ENCODE results near the gene RAB18. TPM values are rescaled to one million over a fixed set of nuclear protein-coding genes. Genes with fewer than 3 reads are reported as not detected.
"Not testable (repeated sequence)": the region's sequence is repeated elsewhere in the genome, so short reads cannot be mapped to it uniquely, and the experiment has no call there.

The RAB18 gene
- total RNA-seq = 99.3 TPM

- peak; percentile 98 for DNase-seq (ENCODE audit: low spot score)
Measured at GRCh38 chr10:27504007-27504807, at the start of gene RAB18. Gene RAB18, plus strand, starts transcription at chr10:27504304. Its CDS starts 66 bp downstream, at chr10:27504370.

- no peak for DNase-seq (ENCODE audit: low spot score)
Measured at GRCh38 chr10:27454837-27455236, 49.3 kb upstream of the RAB18 start.

DNA sequence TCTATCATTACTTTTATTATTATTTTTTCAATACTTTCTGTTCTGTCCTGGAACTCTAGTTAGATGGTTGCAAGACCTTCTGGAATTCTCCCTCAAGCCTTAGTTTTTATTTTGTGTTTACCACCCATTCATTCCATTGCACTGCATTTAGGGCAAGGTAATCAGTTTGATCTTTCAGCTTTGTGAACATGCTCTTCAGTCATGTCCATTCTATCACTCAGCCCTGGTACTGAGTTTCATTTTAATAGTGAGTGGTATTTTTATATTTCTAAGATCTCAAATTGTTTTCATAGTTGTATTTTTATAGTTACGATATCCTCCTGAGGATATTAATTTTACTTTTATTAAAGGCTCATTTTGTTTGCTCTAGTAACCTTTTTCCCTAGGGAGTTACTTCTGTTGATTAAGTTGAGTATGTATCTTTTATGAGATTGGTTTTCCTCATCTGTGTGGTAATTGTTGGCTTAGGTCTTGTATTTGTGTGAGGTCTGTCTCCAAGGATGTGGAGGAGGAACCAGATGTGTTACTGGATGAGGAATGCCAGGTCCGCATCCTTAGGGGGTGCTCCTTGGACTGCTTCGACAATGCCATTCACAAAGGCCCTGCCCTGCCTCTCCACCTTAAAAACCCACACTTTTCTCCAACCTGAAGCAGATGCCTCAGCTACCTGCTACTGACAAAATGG lies 46.7 kb upstream of the RAB18 start:
- DNase-seq (ENCODE audit: low spot score) = no peak

DNA sequence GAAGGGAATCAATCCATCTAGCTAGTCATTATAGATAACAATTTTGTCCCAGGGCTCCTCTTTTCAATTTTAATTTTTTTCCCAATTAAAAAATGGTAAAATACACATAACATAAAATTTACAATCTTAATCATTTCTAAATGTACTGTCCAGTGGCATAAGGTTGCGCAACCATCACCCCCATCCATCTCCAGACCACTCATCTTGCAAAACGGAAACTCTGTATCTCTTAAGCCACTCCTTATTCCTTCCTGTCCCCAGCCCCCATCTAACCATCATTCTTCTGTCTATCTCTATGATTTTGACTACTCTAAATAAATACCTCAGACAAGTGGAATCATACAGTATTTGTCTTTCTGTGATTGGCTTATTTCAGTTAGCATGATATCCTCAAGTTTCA lies 46.1 kb upstream of the RAB18 start:
- no peak for DNase-seq (ENCODE audit: low spot score)

DNA sequence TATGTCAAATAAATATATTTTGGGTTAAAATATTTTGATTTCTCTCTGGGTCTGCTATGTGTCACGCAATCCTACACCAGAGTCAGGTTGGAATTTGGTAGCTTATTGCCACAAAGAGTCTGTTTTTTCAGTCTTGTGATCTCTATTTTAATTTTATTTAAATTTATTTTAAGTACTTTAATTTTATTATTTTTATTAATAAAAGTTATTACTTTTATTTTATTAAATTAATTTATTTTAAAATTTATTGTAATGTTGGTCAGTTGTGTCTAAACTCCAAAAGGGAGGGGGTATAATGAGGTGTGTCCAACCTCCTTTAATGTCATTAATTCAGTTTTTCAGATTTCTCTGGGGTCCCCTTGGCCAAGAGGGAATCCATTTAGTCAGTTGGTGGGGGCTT lies 42.8 kb upstream of the RAB18 start:
- no peak for DNase-seq (ENCODE audit: low spot score)

- DNase-seq (ENCODE audit: low spot score) = no peak
Measured at GRCh38 chr10:27463961-27464360, 40.1 kb upstream of the RAB18 start.

DNA sequence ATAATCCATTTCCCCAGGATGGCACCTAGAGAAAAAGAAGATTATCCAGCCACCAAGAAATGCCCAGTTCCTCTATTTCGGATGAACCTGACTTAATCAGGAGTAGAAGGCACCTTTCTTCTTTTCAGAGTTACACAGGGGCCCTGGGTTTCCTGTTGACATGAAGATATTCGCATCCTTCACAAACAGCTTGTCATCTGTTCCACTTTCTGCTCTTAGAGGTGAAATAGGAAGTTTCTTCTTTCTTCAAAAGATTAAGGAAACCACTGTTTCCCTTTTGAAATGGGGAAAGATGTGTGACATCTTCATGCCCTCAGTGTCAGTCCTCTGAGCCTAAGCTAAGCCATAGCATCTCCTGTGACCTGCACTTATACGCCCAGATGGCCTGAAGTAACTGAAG lies 39.1 kb upstream of the RAB18 start:
- no peak for DNase-seq (ENCODE audit: low spot score)

- DNase-seq (ENCODE audit: low spot score) = not testable (repeated sequence)
Measured at GRCh38 chr10:27465596-27465995, 38.5 kb upstream of the RAB18 start.

DNA sequence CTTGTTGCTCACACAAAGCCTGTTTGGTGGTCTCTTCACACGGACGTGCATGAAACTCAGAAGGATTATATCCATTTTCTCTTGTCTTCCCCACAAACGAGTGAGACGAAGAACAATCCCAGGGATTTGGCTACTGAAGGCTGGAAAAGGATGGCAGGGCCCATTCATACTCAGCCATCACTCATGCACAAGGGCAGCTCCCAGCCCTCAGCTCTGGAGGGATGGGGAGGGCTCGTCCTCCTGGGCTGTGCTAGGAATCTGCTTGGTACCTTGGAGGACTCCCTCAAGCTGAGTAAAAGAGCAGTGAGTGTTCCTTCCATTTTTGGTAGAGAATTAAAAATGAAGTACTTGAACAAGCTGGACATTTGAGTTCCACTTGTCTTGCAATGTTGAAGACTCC lies 33.2 kb upstream of the RAB18 start:
- no peak for DNase-seq (ENCODE audit: low spot score)

DNA sequence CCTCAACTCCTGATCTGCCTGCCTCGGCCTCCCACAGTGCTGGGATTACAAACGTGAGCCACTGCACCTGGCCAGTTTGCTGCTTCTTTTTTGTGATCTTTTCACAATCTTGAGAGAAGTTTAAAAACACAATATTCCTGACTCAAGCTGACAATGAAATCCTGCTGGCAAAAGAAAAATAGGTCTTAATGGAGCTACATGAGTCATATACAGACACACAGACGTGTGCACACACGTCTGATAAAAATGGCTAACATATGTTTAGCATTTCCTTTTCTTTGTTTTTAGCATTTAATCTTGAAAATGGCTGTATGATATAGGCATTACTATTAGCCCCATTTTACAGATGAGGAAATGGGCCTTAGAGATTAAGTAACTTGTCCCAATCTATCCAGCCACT lies 29.4 kb upstream of the RAB18 start:
- no peak for DNase-seq (ENCODE audit: low spot score)

- no peak for DNase-seq (ENCODE audit: low spot score)
Measured at GRCh38 chr10:27479016-27479415, 25.1 kb upstream of the RAB18 start.

- DNase-seq (ENCODE audit: low spot score) = no peak
Measured at GRCh38 chr10:27481486-27481885, 22.6 kb upstream of the RAB18 start.

DNA sequence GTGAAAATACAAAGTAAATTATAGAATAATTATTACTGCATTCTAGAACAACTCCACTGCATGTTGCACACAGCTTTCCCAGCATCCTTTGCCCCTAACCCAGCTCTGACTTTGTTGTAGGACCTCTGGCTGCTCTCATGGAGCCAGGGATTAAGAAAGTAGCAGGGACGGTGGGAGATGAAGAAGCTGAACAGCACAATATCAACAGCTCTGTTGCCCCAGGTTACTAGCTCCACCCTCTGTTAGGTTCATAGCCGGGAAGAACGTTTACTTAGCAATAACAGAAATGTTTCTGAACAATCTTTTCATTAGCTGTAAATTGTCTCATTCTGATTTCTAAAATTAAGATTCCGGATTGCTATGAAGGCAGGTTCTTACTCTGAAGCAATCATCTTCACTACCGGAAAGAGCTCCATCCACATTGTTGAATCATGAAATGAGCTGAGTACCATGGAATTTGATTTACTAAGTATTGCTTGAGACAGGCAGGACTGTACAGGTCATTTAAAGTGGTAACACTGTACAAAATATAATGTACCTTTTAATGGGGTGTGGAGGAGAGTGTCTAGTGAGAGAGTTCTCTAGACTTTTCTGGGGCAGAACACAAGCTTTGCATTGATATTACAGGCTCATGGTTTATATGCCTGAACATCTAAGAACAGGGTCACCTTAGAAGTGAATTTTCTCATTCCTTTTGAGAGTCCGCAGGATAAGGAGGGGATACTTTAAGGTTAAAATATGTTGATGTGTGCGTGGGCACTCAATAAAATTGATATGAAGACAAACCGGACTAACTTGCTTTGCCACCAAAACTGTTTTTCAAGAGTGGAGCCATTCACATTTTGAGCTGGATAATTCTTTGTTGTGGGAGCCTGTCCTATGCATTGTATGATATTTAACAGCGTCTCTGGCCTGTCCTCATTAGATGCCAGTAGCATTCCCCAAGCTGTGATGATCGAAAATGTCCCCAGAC lies 20.8 kb upstream of the RAB18 start:
- no peak for DNase-seq (ENCODE audit: low spot score)

GRCh38 chr10:27485368-27485767 lies 18.7 kb upstream of the RAB18 start:
- no peak for DNase-seq (ENCODE audit: low spot score)

DNA sequence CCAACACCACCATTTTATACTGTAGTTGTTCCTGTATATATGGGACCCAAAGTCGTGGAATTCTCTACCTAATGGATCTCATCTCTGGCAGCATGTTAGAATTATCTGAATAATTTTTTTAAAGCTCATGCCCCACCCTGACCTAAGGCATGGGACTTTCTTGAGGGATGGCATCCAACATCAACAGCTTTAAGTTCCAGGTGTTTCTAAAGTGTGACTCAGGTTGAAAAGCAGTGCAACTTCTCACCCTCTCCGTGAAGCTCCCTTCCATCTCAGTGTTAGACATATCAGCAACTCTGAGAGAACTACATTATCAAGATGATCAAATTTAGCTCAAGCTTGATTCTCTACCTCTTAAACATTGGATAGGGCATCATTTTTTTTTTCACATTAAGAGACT lies 18.1 kb upstream of the RAB18 start:
- no peak for DNase-seq (ENCODE audit: low spot score)

GRCh38 chr10:27490807-27491206 lies 13.3 kb upstream of the RAB18 start:
- no peak for DNase-seq (ENCODE audit: low spot score)

DNA sequence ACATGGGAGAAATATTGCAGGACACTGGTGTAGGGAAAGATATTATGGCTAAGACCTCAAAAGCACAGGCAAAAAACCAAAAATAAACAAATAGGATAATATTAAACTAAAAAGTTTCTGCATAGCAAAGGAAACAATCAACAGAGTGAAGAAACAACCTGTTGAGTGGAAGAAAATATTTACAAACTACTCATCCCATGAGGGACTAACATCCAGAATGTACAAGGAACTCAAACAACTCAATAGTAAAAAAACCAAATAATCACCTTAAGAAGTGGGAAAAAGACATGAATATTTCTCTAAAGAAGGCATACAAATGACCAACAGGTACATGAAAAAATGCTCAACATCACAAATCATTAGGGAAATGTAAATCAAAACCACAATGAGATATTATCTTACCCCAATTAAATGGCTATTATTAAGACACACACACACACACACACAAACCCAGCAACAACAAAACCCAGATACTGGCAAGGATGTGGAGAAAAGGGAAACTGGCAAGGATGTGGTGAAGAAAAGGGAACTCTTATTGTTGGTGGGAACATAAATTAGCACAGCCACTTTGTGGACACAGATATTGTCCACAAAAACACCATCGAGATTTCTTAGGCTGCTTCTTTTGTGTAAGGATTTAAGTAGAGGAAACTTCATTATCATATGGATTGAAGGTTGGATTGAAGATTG lies 9.8 kb upstream of the RAB18 start:
- DNase-seq (ENCODE audit: low spot score) = no peak

- no peak for DNase-seq (ENCODE audit: low spot score)
Measured at GRCh38 chr10:27496137-27496536, 8.0 kb upstream of the RAB18 start.

GRCh38 chr10:27500096-27500495 lies 4.0 kb upstream of the RAB18 start:
- DNase-seq (ENCODE audit: low spot score) = no peak

DNA sequence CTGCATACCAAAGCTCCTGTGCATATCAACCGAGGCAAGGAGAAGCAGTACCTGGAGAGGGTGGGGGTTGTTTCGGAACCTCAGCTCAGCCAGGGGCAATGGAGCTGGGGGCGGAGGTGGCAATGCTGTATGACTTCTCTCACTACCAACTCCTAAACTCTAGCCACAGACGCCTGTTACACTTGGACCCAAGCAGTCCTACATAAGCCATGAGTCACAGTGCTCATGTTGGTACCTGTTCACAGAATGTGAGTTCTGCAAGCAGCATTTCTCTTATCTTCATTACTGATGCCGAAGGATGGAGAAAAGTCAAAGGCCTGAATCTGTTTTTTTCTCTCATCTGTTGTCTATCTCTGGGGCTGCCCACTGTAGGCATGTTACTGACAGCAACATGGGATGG lies 3.2 kb upstream of the RAB18 start:
- DNase-seq (ENCODE audit: low spot score) = no peak

GRCh38 chr10:27503498-27504006 lies 552 bp upstream of the RAB18 start:
- DNase-seq (ENCODE audit: low spot score) = no peak
